Stimulated activated naive CD8-positive, alpha-beta T cell treated with anti-CD3 and anti-CD28 coated beads, Interleukin-15, amount 100 ng/mL, for 72 hours (primary cell): ENCODE data around the gene CABLES2.
A peak's percentile ranks its signal among the peaks of the same experiment; 100 is the strongest.

Source experiments
- ATAC-seq: fragments of 150-1000 bp; cut with Tn5 transposase; 2 replicates; pipeline ENCODE4 v1.10.0; 2021; ENCODE audit warnings: mild to moderate bottlenecking, moderate library complexity
- DNase-seq, 2 donors: peaks; one replicate each; pipeline ENCODE4 v3.0.0; 2021 to 2022
- H3K27ac Mint-ChIP-seq, 2 donors: one replicate each; pipeline ENCODE4 v1.8.0; 2022; ENCODE audit warnings: mild to moderate bottlenecking in 2 of 2, mixed read lengths in 2 of 2, moderate library complexity in 2 of 2
- H3K27me3 Mint-ChIP-seq: one replicate; pipeline ENCODE4 v1.8.0; 2022; ENCODE audit warnings: mixed read lengths
- H3K4me1 Mint-ChIP-seq: one replicate; pipeline ENCODE4 v1.8.0; 2022; ENCODE audit warnings: mild to moderate bottlenecking, mixed read lengths
- H3K4me3 Mint-ChIP-seq, 2 donors: one replicate each; pipeline ENCODE4 v1.8.0; 2022; ENCODE audit warnings: mild to moderate bottlenecking in 2 of 2, mixed read lengths in 2 of 2, moderate library complexity in 1 of 2
- H3K9me3 Mint-ChIP-seq, 2 donors: one replicate each; pipeline ENCODE4 v1.8.0; 2022; ENCODE audit warnings: mixed read lengths in 2 of 2

CABLES2 gene

GRCh38 chr20:62416651-62417637 is 9.9 kb upstream of the CABLES2 start:
- no peaks in the 10 kb centered on the region for H3K9me3 Mint-ChIP-seq
- DNase-seq (no peak), ATAC-seq (no peak)
- no peaks in the 10 kb centered on the region for H3K4me1 Mint-ChIP-seq
- no peak overlapping the region for H3K4me3 Mint-ChIP-seq
- H3K27me3 Mint-ChIP-seq = no peaks in the 10 kb centered on the region
- no peak overlapping the region for H3K27ac Mint-ChIP-seq

GRCh38 chr20:62415354-62416111 is 8.4 kb upstream of the CABLES2 start:
- no peak for DNase-seq
- H3K27ac Mint-ChIP-seq = no peak overlapping the region
- no peak for ATAC-seq
- peaks cover under 1% of the 10 kb centered on the region for H3K27me3 Mint-ChIP-seq
- H3K4me1 Mint-ChIP-seq = peaks cover under 1% of the 10 kb centered on the region
- no peaks in the 10 kb centered on the region for H3K9me3 Mint-ChIP-seq
- no peak overlapping the region for H3K4me3 Mint-ChIP-seq

- Mint-ChIP-seq H3K27me3 (peaks cover 16% of the 10 kb centered on the region), H3K4me1 (peaks cover 14% of the 10 kb centered on the region), H3K27ac (no peak overlapping the region), H3K4me3 (no peak overlapping the region), H3K9me3 (no peaks in the 10 kb centered on the region)
- no peak for ATAC-seq
- DNase-seq = no peak
Measured at GRCh38 chr20:62413896-62414481, 6.9 kb upstream of the CABLES2 start.

- H3K4me1 Mint-ChIP-seq = peaks cover 14% of the 10 kb centered on the region
- no peak overlapping the region for H3K4me3 Mint-ChIP-seq
- ATAC-seq (no peak), DNase-seq (no peak)
- no peaks in the 10 kb centered on the region for H3K9me3 Mint-ChIP-seq
- H3K27me3 Mint-ChIP-seq = peaks cover 17% of the 10 kb centered on the region
- no peak overlapping the region for H3K27ac Mint-ChIP-seq
Measured at GRCh38 chr20:62413025-62413570, 6.0 kb upstream of the CABLES2 start.

- Mint-ChIP-seq H3K27ac (no peak overlapping the region), H3K27me3 (peaks cover 17% of the 10 kb centered on the region), H3K4me1 (peaks cover 19% of the 10 kb centered on the region), H3K4me3 (no peak overlapping the region), H3K9me3 (no peaks in the 10 kb centered on the region)
- ATAC-seq (no peak), DNase-seq (no peak)
Measured at GRCh38 chr20:62412194-62413024, 5.3 kb upstream of the CABLES2 start.

- H3K27me3 Mint-ChIP-seq = peaks cover 17% of the 10 kb centered on the region
- H3K9me3 Mint-ChIP-seq = no peaks in the 10 kb centered on the region
- H3K4me1 Mint-ChIP-seq = peaks cover 21% of the 10 kb centered on the region
- ATAC-seq (no peak), DNase-seq (no peak)
- no peak overlapping the region for H3K27ac Mint-ChIP-seq
- no peak overlapping the region for H3K4me3 Mint-ChIP-seq
Measured at GRCh38 chr20:62411479-62412193, 4.6 kb upstream of the CABLES2 start.

GRCh38 chr20:62410746-62411478 is 3.8 kb upstream of the CABLES2 start:
- no peaks in the 10 kb centered on the region for H3K9me3 Mint-ChIP-seq
- no peak for ATAC-seq

GRCh38 chr20:62409931-62410745 is 3.1 kb upstream of the CABLES2 start:
- ATAC-seq (no peak), DNase-seq (peak; percentile 39 to 45)

More at GRCh38 chr20:62410746-62411478, 3.8 kb upstream of the CABLES2 start:
- H3K27me3 Mint-ChIP-seq = peaks cover 17% of the 10 kb centered on the region
- no peak overlapping the region for H3K4me3 Mint-ChIP-seq
- peak overlapping the region in 1 of 2 donors; percentile 69 for H3K27ac Mint-ChIP-seq
- no peak for DNase-seq
- peaks cover 27% of the 10 kb centered on the region for H3K4me1 Mint-ChIP-seq

GRCh38 chr20:62409086-62409853 is 2.2 kb upstream of the CABLES2 start:
- no peak for DNase-seq
- Mint-ChIP-seq H3K9me3 (no peaks in the 10 kb centered on the region), H3K27me3 (peaks cover 17% of the 10 kb centered on the region), H3K4me3 (no peak overlapping the region), H3K27ac (no peak overlapping the region), H3K4me1 (peaks cover 40% of the 10 kb centered on the region)
- ATAC-seq = no peak

More at GRCh38 chr20:62409931-62410745, 3.1 kb upstream of the CABLES2 start:
- Mint-ChIP-seq H3K9me3 (no peaks in the 10 kb centered on the region), H3K27ac (peak overlapping the region in 1 of 2 donors; percentile 15), H3K27me3 (peaks cover 17% of the 10 kb centered on the region), H3K4me1 (peaks cover 35% of the 10 kb centered on the region), H3K4me3 (peak overlapping the region in 1 of 2 donors; percentile 49)

- peaks cover 17% of the 10 kb centered on the region for H3K27me3 Mint-ChIP-seq
- H3K4me1 Mint-ChIP-seq = peaks cover 43% of the 10 kb centered on the region
- no peak overlapping the region for H3K27ac Mint-ChIP-seq
- H3K4me3 Mint-ChIP-seq = no peak overlapping the region
- DNase-seq (no peak), ATAC-seq (no peak)
- H3K9me3 Mint-ChIP-seq = no peaks in the 10 kb centered on the region
Measured at GRCh38 chr20:62408640-62409039, 1.6 kb upstream of the CABLES2 start.

GRCh38 chr20:62408055-62408454 is 970 bp upstream of the CABLES2 start:
- no peak for ATAC-seq
- no peaks in the 10 kb centered on the region for H3K9me3 Mint-ChIP-seq
- peak overlapping the region; percentile 86 to 95 for H3K27ac Mint-ChIP-seq
- peaks cover 43% of the 10 kb centered on the region for H3K4me1 Mint-ChIP-seq
- peak overlapping the region; percentile 84 to 85 for H3K4me3 Mint-ChIP-seq
- peaks cover 17% of the 10 kb centered on the region for H3K27me3 Mint-ChIP-seq
- DNase-seq = no peak

GRCh38 chr20:62406635-62407176 is 379 bp downstream of the CABLES2 start:
- Mint-ChIP-seq H3K4me3 (peak overlapping the region; percentile 77 to 83), H3K27ac (peak overlapping the region in 1 of 2 donors; percentile 54), H3K27me3 (peaks cover 17% of the 10 kb centered on the region), H3K4me1 (peaks cover 43% of the 10 kb centered on the region), H3K9me3 (no peaks in the 10 kb centered on the region)
- ATAC-seq (peak; percentile 10), DNase-seq (no peak)
